ENCODE results near the gene GPR173.
A peak's percentile ranks its signal among the peaks of the same experiment; 100 is the strongest.

Gene GPR173

DNA sequence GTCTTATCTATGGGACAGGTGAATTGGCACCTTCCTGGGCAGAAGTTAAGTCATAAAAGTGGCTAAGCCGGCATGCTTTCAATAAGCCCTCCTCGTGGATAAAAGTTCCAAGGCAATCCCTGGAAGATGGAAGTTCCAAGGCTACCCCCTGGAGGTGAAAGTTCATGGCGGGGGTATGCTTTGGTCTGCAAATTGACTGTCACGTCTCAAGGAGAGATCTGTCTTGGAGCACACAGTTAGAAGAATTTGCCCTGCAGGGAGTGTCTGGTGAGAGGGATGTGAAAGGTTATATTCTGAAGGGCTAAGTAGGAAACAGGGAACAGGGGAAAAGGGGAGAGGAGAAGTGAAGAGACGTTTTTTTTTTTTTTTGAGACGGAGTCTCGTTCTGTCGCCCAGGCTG is 26.2 kb upstream of the GPR173 start:
- WGBS, 2 experiments (ENCODE audit: insufficient coverage in 2 of 2), result 10% methylated on average over 2 of the region's 8 CpGs; no CpG with 5 or more reads in 1 of the 2 experiments
- H3K27ac ChIP-seq (ENCODE audit: low read depth, low read length, severe bottlenecking), result no peak overlapping the region
- no peaks in the 10 kb centered on the region for H3K36me3 ChIP-seq (ENCODE audit: control insufficient read depth, insufficient read depth, low read length)
- no peaks in the 10 kb centered on the region for H3K4me1 ChIP-seq (ENCODE audit: control insufficient read depth, insufficient read depth, low read length, poor library complexity, severe bottlenecking)
- no peaks in the 10 kb centered on the region for H3K9me3 ChIP-seq (ENCODE audit: control insufficient read depth, low read length)
- no peak overlapping the region for H3K4me3 ChIP-seq (ENCODE audit: extremely low read depth, insufficient read depth, low read length, poor library complexity, severe bottlenecking)

DNA sequence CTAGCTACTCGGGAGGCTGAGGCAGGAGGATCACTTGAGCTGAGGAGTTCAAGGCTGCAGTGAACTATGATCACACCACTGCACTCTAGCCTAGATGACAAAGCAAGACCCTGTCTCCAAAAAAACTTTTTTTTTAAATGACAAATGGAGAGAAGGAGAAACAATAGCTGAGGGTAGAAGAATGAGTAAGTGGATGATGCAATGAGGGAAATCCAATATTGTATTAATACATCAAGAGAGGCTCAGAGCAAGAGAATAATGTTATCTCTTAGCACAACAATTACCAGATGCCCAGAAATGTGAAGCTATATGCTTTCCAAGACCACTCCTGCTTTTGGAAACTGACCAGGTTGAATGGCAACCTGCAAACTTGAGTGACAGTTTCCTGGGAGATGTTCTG is 19.9 kb upstream of the GPR173 start:
- no peaks in the 10 kb centered on the region for H3K36me3 ChIP-seq (ENCODE audit: control insufficient read depth, insufficient read depth, low read length)
- no peaks in the 10 kb centered on the region for H3K4me1 ChIP-seq (ENCODE audit: control insufficient read depth, insufficient read depth, low read length, poor library complexity, severe bottlenecking)
- no peak overlapping the region for H3K4me3 ChIP-seq (ENCODE audit: extremely low read depth, insufficient read depth, low read length, poor library complexity, severe bottlenecking)
- H3K9me3 ChIP-seq (ENCODE audit: control insufficient read depth, low read length), result no peaks in the 10 kb centered on the region
- WGBS, 2 experiments (ENCODE audit: insufficient coverage in 2 of 2), result 100% methylated on average over 1 of the region's 1 CpG; no CpG with 5 or more reads in 1 of the 2 experiments
- no peak overlapping the region for H3K27ac ChIP-seq (ENCODE audit: low read depth, low read length, severe bottlenecking)

- H3K4me1 ChIP-seq (ENCODE audit: control insufficient read depth, insufficient read depth, low read length, poor library complexity, severe bottlenecking), result no peaks in the 10 kb centered on the region
- H3K27ac ChIP-seq (ENCODE audit: low read depth, low read length, severe bottlenecking), result no peak overlapping the region
- H3K9me3 ChIP-seq (ENCODE audit: control insufficient read depth, low read length), result no peaks in the 10 kb centered on the region
- no peak overlapping the region for H3K4me3 ChIP-seq (ENCODE audit: extremely low read depth, insufficient read depth, low read length, poor library complexity, severe bottlenecking)
- WGBS, 2 experiments (ENCODE audit: insufficient coverage in 2 of 2), result 80% methylated on average over 1 of the region's 4 CpGs; no CpG with 5 or more reads in 1 of the 2 experiments
- H3K36me3 ChIP-seq (ENCODE audit: control insufficient read depth, insufficient read depth, low read length), result no peaks in the 10 kb centered on the region
These were observed 17.2 kb upstream of the GPR173 start for GRCh38 chrX:53031380-53031779.

DNA sequence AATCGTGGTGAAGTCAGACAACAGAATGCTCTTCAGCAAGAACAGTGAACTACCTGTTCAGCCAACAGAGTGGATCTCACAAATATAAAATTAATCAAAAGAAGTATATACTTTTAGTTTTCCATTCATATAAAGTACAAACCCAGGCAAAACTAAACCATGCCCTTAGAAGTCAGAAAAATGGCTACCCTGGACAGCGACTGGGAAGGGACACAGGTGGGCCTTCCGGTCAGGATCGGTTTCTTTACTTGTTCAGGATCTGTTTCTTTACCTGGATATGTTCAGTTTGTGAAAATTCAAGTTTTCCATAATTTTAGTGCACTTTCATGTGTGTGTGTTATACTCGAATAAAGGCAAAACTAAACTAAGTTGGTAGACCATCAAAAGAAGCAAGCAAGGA is 12.4 kb upstream of the GPR173 start:
- Histone ChIP-seq H3K9me3 (ENCODE audit: control insufficient read depth, low read length) (no peaks in the 10 kb centered on the region), H3K4me3 (ENCODE audit: extremely low read depth, insufficient read depth, low read length, poor library complexity, severe bottlenecking) (no peak overlapping the region), H3K4me1 (ENCODE audit: control insufficient read depth, insufficient read depth, low read length, poor library complexity, severe bottlenecking) (no peaks in the 10 kb centered on the region), H3K36me3 (ENCODE audit: control insufficient read depth, insufficient read depth, low read length) (no peaks in the 10 kb centered on the region), H3K27ac (ENCODE audit: low read depth, low read length, severe bottlenecking) (no peak overlapping the region)
- no CpG with 5 or more reads among the region's 5 CpGs for WGBS, 2 experiments (ENCODE audit: insufficient coverage in 2 of 2)

DNA sequence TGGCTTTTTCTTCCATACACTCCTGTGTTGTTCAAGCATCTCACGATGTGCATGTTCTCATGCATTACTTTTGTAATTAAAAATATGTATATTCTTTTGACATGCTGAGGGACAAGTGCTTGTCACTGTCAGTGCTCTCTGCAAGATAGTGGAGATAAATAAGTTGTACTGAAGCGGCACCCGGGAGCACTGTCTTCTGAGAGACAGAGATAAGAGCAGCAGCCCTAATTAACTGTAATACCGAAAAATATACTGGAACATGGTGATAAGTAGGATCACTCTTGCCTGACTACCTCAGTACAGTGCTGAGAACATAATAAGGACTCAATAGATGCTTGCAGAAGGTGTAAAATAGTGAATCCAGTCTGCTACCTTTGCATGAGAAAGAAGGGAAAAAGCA is 9.4 kb upstream of the GPR173 start:
- 90% methylated on average over 2 of the region's 4 CpGs; no CpG with 5 or more reads in 1 of the 2 experiments for WGBS, 2 experiments (ENCODE audit: insufficient coverage in 2 of 2)
- no peaks in the 10 kb centered on the region for H3K9me3 ChIP-seq (ENCODE audit: control insufficient read depth, low read length)
- no peak overlapping the region for H3K27ac ChIP-seq (ENCODE audit: low read depth, low read length, severe bottlenecking)
- H3K36me3 ChIP-seq (ENCODE audit: control insufficient read depth, insufficient read depth, low read length), result no peaks in the 10 kb centered on the region
- H3K4me1 ChIP-seq (ENCODE audit: control insufficient read depth, insufficient read depth, low read length, poor library complexity, severe bottlenecking), result no peaks in the 10 kb centered on the region
- H3K4me3 ChIP-seq (ENCODE audit: extremely low read depth, insufficient read depth, low read length, poor library complexity, severe bottlenecking), result no peak overlapping the region

DNA sequence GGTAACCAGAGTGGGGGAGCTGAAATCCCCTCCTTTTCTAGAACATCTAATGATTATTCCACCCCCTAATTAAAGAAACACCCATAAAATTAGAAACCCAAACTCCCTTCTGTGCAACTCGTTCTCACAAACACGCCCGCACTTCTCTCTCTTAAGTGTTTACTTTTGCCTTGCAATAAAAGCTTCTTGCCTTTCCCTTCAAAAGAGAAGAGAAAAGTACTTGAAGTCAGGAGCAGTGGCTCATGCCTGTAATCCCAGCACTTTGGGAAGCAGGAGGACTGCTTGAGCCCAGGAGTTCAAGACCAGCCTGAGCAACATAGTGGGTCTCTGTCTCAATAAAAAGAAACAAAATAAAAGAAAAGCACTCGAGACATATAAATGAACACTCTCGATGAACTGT is 3.6 kb upstream of the GPR173 start:
- no peak overlapping the region for H3K4me3 ChIP-seq (ENCODE audit: extremely low read depth, insufficient read depth, low read length, poor library complexity, severe bottlenecking)

DNA sequence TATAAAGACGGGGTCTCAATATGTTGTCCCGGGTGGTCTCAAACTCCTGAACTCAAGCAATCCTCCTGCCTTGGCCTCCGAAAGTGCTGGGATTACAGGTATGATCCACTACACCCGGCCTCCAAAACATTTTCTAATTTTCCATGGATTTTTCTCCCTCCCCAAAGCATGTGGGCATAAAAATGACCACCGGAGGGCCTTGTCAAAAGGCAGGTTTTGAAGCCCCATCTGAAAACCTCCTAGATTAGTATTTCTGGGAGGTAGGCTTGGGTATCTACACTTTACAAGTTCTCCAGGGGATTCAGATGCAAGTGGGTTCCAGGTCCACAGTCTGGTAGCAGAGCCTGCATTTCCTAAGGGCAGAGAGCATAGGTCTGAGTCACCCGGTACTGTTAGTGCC is 1.4 kb upstream of the GPR173 start:
- peaks cover 6% of the 10 kb centered on the region for H3K4me1 ChIP-seq (ENCODE audit: control insufficient read depth, insufficient read depth, low read length, poor library complexity, severe bottlenecking)
- WGBS, 2 experiments (ENCODE audit: insufficient coverage in 2 of 2), result 82 to 89% methylated on average over 2 to 3 of the region's 6 CpGs

More for the DNA sequence above, 3.6 kb upstream of the GPR173 start:
- no peaks in the 10 kb centered on the region for H3K9me3 ChIP-seq (ENCODE audit: control insufficient read depth, low read length)
- no peaks in the 10 kb centered on the region for H3K36me3 ChIP-seq (ENCODE audit: control insufficient read depth, insufficient read depth, low read length)
- peaks cover 3% of the 10 kb centered on the region for H3K4me1 ChIP-seq (ENCODE audit: control insufficient read depth, insufficient read depth, low read length, poor library complexity, severe bottlenecking)
- H3K27ac ChIP-seq (ENCODE audit: low read depth, low read length, severe bottlenecking), result no peak overlapping the region
- 70 to 73% methylated on average over 2 of the region's 5 CpGs for WGBS, 2 experiments (ENCODE audit: insufficient coverage in 2 of 2)

DNA sequence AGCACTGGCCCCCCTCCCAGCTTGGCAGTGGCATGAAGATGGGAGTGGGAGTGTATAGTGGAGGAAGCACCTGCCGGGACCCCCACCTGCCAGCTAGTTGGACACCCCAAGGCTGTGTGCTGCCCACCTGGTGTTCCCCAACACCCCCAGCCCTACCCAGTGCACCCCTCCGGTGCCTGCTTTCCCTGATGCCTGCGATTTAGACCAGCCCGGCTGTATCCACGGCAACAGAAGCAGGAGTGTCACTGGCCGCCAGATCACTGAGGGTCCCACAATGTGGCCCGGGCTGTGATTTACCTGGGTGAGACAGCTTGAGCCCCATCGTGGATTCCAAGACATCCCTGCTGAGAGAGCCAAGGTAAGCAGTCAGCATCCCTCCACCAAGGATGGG is 533 bp downstream of the GPR173 start:
- WGBS, 2 experiments (ENCODE audit: insufficient coverage in 2 of 2), result 14% methylated on average over 4 of the region's 8 CpGs; no CpG with 5 or more reads in 1 of the 2 experiments
- H3K4me1 ChIP-seq (ENCODE audit: control insufficient read depth, insufficient read depth, low read length, poor library complexity, severe bottlenecking), result peaks cover 6% of the 10 kb centered on the region
- peak overlapping the region; percentile 47 for H3K4me3 ChIP-seq (ENCODE audit: extremely low read depth, insufficient read depth, low read length, poor library complexity, severe bottlenecking)
- no peaks in the 10 kb centered on the region for H3K36me3 ChIP-seq (ENCODE audit: control insufficient read depth, insufficient read depth, low read length)
- no peak overlapping the region for H3K27ac ChIP-seq (ENCODE audit: low read depth, low read length, severe bottlenecking)
- H3K9me3 ChIP-seq (ENCODE audit: control insufficient read depth, low read length), result no peaks in the 10 kb centered on the region

More for the DNA sequence above, 1.4 kb upstream of the GPR173 start:
- Histone ChIP-seq H3K36me3 (ENCODE audit: control insufficient read depth, insufficient read depth, low read length) (no peaks in the 10 kb centered on the region), H3K4me3 (ENCODE audit: extremely low read depth, insufficient read depth, low read length, poor library complexity, severe bottlenecking) (no peak overlapping the region), H3K27ac (ENCODE audit: low read depth, low read length, severe bottlenecking) (no peak overlapping the region), H3K9me3 (ENCODE audit: control insufficient read depth, low read length) (no peaks in the 10 kb centered on the region)

- Histone ChIP-seq H3K27ac (ENCODE audit: low read depth, low read length, severe bottlenecking) (no peak overlapping the region), H3K36me3 (ENCODE audit: control insufficient read depth, insufficient read depth, low read length) (no peaks in the 10 kb centered on the region), H3K4me3 (ENCODE audit: extremely low read depth, insufficient read depth, low read length, poor library complexity, severe bottlenecking) (no peak overlapping the region), H3K9me3 (ENCODE audit: control insufficient read depth, low read length) (no peaks in the 10 kb centered on the region), H3K4me1 (ENCODE audit: control insufficient read depth, insufficient read depth, low read length, poor library complexity, severe bottlenecking) (peaks cover 6% of the 10 kb centered on the region)
- no CpG with 5 or more reads among the region's 6 CpGs for whole genome bisulfite sequencing, 2 experiments (ENCODE audit: insufficient coverage in 2 of 2)
These were observed 2.3 kb downstream of the GPR173 start for GRCh38 chrX:53050841-53051240.

GRCh38 chrX:53055244-53055849 is 6.8 kb downstream of the GPR173 start:
- Histone ChIP-seq H3K4me3 (ENCODE audit: extremely low read depth, insufficient read depth, low read length, poor library complexity, severe bottlenecking) (no peak overlapping the region), H3K4me1 (ENCODE audit: control insufficient read depth, insufficient read depth, low read length, poor library complexity, severe bottlenecking) (peaks cover 3% of the 10 kb centered on the region), H3K36me3 (ENCODE audit: control insufficient read depth, insufficient read depth, low read length) (peaks cover 3% of the 10 kb centered on the region), H3K9me3 (ENCODE audit: control insufficient read depth, low read length) (no peaks in the 10 kb centered on the region), H3K27ac (ENCODE audit: low read depth, low read length, severe bottlenecking) (no peak overlapping the region)
- WGBS, 2 experiments (ENCODE audit: insufficient coverage in 2 of 2), result 80 to 85% methylated on average over 1 to 5 of the region's 6 CpGs

- H3K36me3 ChIP-seq (ENCODE audit: control insufficient read depth, insufficient read depth, low read length), result peaks cover 3% of the 10 kb centered on the region
- no peak overlapping the region for H3K4me3 ChIP-seq (ENCODE audit: extremely low read depth, insufficient read depth, low read length, poor library complexity, severe bottlenecking)
- H3K27ac ChIP-seq (ENCODE audit: low read depth, low read length, severe bottlenecking), result no peak overlapping the region
- peaks cover 3% of the 10 kb centered on the region for H3K4me1 ChIP-seq (ENCODE audit: control insufficient read depth, insufficient read depth, low read length, poor library complexity, severe bottlenecking)
- H3K9me3 ChIP-seq (ENCODE audit: control insufficient read depth, low read length), result no peaks in the 10 kb centered on the region
- WGBS, 2 experiments (ENCODE audit: insufficient coverage in 2 of 2), result 98 to 100% methylated on average over 1 to 5 of the region's 5 CpGs
These were observed 7.7 kb downstream of the GPR173 start for GRCh38 chrX:53056292-53056691.
